ENCODE data around the gene CD164L2.
"Not testable (repeated sequence)": the region's sequence is repeated elsewhere in the genome, so short reads cannot be mapped to it uniquely, and the experiment has no call there.

The CD164L2 gene

DNA sequence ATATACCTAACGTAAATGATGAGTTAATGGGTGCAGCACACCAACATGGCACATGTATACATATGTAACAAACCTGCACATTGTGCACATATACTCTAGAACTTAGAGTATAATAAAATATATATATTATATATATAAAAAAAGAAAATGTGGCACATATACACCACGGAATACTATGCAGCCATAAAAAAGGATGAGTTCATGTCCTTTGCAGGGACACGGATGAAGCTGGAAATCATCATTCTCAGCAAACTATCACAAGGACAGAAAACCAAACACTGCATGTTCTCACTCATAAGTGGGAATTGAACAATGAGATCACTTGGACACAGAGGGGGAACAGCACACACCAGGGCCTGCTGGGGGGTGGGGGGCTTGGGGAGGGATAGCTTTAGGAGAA is 1.7 kb upstream of the CD164L2 start:
- not testable (repeated sequence) for DNase-seq (ENCODE audit: low read depth)

DNA sequence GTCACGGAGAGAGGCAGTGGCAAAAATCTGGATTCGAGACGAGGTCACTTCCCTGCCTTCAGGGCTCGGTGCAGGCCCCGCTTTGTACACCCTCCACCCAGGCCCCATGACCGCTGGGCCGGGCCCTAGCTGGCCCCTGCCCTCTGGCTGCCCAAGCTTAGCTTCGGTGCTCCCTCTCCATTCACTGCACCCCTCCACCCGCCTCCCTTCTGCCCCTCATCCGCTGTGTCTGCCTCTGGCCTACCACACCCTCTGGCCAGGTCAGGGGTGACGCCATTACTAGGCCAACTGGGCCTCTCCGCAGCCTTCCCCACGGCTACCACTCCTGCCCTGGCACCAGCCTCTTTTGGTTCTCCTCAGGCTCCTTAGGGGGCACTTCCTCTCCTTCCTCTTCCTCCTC is 528 bp upstream of the CD164L2 start:
- DNase-seq (ENCODE audit: low read depth), result no peak

DNA sequence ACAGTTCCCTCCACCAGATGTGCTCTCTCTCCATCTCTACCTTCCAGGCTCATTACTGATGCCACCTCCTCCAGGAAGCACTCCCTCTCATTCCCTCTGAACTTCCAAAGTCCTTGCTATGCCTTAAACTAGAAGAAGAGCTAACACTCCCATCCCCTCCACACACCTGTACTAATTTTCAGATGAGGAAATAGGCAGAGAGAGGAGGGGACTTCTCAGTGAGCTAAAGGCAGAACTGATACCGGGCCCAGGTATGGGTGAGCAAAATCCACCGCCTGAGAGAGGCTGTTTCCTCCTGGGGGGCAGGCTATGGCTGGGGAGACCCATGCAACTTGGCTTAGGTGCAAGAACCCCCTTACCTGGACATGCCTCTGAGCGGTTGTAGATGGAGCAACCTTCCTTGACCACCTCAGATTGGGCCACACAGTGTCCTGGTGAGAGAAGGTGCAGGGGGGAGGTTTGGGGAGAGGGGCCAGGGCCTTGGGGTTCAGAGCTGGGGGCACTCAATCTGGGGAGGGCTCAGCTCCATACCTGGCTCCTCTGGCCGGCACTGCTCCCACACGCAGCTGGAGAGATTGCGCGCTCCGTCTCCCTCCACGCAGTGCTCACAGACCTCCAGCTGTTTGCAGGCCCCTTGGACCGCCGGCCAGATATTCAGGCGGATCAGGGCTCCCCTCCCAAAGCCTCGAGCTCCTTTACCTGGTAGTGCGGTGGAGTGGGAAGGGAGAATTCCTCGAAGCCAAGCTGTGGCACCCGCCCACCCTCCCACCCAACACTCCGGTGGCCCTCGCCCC is 967 bp downstream of the CD164L2 start:
- no peak for DNase-seq (ENCODE audit: low read depth)

DNA sequence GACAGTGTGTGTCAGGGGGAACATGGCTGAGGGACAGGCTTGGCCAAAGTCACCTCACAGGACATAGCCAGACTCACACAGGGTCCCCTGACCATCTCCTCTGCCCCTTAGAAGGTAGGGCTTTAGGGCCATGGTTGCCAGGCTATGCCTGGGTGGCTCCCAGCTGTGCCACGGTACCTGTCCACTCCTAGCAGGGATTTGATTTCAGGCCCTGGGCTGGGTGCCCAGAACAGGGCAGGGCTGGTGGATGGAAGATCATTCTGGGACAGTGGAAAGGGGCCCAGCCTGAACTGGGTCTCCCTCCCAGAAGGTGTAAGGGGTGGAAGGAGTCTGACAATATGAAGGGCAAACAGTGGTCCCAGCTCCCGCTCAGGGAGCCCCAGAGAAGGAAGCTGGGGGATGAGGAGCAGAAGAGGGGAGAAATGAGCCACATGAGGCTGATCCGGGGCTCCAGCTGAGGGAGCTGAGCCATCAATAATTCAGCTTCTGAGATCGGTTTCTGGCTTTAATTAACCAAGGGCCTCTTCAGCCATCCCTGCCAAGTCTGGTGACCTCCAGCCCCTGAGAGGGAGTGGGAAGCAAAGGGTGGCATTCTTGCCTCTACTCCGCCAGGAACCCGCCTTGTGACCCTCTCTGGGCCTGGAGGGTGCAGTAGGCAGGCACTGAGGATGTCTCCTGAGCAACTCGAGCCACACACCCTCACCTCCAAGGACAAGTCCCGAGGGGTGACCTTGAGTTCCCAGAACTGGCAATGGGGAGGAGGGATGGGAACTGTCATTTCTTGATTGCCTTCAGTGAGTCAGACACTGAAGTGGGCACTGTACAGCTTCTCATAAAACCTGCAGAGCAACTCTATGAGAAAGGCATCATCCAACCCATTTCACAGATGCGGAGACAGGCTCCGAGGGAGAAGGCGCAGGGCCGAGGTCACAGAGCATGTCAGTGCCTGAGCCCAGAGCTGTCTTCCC is 2.1 kb downstream of the CD164L2 start:
- no peak for DNase-seq (ENCODE audit: low read depth)

GRCh38 chr1:27380224-27380623 is 2.9 kb downstream of the CD164L2 start:
- DNase-seq (ENCODE audit: low read depth), result no peak

- no peak for DNase-seq (ENCODE audit: low read depth)
Observed at GRCh38 chr1:27379564-27380122, 3.5 kb downstream of the CD164L2 start.

- DNase-seq (ENCODE audit: low read depth), result no peak
Observed at GRCh38 chr1:27377760-27378495, 5.2 kb downstream of the CD164L2 start.

DNA sequence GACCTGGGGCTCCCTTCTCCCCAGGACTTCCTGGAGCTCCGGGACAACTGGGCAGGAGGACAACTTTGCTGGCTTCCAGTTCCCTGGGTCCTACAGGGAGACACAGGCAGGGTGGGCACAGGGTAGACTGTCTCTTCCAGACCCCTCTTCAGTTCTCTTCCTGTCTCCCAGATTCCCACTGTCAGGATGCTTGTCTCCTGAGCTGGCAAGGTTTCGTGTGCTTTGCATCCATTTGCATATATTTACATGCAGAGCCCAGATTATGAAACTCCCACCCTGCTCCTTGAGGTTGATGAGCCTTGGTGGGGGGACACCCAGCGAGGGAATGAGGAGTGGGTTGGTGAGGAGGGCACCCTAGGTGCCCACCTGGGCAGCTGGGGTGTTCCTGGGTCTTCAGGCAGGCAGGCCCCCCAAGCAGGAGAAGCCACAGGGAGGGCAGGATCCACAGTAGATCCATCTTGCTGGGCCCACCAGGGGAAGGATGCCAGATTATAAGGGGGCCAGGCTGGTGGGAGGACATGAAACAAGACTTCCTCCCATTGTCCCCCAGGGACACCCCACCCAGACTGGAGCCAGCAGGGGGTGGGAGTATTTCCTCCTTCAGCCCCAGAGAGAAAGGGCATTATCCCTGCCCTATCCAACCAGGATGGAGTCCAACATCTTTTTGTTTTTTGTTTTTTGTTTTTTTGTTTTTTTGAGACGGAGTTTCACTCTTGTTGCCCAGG is 8.6 kb downstream of the CD164L2 start, which contains the start of gene FCN3:
FCN3 (minus strand) TSS at position 463 of the 725 bp plus-strand sequence; CDS start at position 457, 6 bp downstream.
- no peak for DNase-seq (ENCODE audit: low read depth)

GRCh38 chr1:27372808-27373690 is 10.1 kb downstream of the CD164L2 start:
- no peak for DNase-seq (ENCODE audit: low read depth)

GRCh38 chr1:27372022-27372807 is 10.9 kb downstream of the CD164L2 start:
- DNase-seq (ENCODE audit: low read depth), result no peak

GRCh38 chr1:27368869-27369582 is 14.1 kb downstream of the CD164L2 start:
- no peak for DNase-seq (ENCODE audit: low read depth)

DNA sequence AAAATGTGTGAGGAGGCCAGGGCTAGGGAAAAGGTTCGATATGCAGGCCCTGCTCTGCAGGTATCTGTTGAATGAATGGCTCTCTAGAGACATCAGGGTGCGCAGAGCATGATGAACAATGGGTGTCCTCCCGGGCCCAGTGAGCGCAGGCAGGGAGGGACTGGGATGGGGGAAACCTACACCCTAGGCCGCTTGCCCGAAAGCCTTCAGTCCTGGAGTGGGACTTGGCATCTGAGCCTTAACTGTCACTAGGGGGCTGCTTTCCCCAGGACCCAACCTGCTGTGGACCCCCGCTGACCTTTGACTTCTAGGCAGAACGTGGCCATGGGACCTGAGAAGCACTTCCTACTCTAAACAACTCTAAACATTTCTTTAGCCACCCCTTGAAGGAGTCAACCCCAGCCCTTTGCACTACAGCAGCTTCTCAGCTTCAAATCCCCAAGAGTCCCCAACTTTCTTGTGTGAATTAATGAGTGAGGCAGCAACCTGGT is 15.9 kb downstream of the CD164L2 start:
- DNase-seq (ENCODE audit: low read depth), result no peak

GRCh38 chr1:27366411-27367159 is 16.5 kb downstream of the CD164L2 start, which contains the start of gene MAP3K6:
MAP3K6 (minus strand) TSS chr1:27366961; CDS start chr1:27366597, 364 bp downstream.
- peak; percentile 80 for DNase-seq (ENCODE audit: low read depth)

DNA sequence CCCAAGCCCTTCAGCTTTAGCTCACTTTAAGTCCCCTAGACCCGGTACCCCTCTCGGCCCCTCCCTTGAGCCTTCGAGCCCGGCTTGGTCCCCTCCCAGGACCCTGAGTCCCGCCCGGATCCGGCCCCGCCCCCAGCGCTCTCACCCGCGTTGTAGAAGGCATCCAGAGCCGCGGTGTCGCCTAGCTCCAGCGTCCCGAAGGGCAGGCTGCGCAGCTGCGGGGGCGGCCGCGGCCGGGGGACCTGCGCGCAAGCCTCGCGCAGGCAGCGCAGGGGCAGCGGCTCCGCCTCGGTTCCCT is 17.1 kb downstream of the CD164L2 start:
- no peak for DNase-seq (ENCODE audit: low read depth)

DNA sequence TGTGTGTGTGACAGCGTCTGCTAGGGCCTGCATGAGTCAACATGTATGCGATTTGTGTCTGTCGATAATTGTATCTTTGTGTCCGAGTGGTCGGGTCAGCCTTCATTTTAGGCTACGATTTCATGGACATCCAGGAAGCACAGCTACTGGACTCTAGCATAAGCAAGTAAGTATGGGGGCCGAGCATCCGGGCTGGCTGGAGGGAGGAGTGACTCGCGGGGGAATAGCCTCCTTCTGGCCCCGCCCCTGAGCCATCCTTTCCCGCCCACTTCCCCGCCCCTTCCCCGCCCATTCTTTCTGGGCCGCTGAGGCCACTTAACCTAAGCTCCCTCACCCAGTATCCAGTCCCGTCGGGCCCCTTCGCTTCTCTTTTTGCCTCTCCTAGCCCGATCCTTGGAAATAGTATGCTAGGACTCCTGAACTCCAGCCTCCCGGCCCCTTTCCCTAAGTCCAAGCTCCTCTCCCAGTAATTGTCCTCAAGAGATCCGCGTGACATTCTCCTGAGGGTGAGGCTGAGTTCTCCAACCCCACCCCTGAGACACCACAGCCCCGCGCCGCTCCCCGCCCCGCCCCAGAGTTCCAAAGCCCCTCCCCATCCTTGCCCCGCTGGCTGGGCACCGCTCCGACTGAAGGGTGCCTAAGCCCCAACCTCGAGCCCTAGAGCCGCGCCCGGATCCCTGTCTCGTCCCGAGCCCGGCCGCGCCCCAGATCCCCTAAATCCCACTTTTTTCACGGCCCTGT is 17.6 kb downstream of the CD164L2 start:
- DNase-seq (ENCODE audit: low read depth), result peak; percentile 78

DNA sequence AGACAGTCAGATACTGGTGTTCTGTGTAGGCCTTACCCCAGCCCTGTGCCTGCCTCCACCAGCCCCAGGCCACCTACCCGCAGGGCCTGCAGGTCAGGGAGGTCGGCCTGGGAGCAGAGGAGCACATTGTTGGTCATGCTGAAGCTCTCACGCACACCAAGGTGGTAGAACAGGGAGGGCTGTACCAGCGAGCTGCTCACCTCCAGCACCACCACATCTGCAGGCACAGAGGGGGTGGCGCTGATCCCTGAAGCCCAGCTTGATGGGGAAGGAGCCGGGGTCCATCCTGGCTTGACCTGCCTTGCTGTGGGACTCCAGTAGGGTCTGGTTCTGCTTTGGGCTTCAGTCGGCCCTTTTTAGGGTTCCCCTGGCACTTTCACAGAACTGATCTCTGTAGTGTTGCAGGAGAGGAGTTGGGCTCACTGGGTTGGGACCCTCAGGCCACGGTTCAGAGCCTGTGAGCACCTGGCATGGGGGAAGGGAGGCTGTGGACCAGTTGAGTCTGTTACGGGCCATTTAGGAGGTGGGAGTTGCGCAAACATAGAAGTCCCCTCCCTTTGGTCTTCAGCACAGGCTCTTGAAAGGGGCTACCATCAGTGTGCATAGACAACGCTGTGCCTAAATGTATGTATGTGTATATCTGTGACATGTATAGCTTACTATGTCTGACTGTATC is 18.3 kb downstream of the CD164L2 start:
- DNase-seq (ENCODE audit: low read depth), result no peak
